Measurements from ENCODE around the gene UACA.

The UACA gene

GRCh38 chr15:70758790-70759462 is 4.4 kb downstream of the UACA start (continued):
- no peak for TF ChIP-seq TOX (CRISPR knock-in tag; IDR thresholded peaks at IDR 0.05; ENCODE audit: borderline replicate concordance)
- no peak for TF ChIP-seq ZFP30 (CRISPR knock-in tag; IDR thresholded peaks at IDR 0.05)
- no peak for TF ChIP-seq ESRRG (CRISPR knock-in tag; IDR thresholded peaks at IDR 0.05)
- no peak for TF ChIP-seq ZFP3 (CRISPR knock-in tag; IDR thresholded peaks at IDR 0.05)
- TF ChIP-seq CSDC2 (CRISPR knock-in tag; IDR thresholded peaks at IDR 0.05), result no peak

GRCh38 chr15:70757627-70758026 is 5.7 kb downstream of the UACA start:
- ATAC-seq, result no peak
- TF ChIP-seq ZNF70 (CRISPR knock-in tag; IDR thresholded peaks at IDR 0.05) (no peak), ESRRG (CRISPR knock-in tag; IDR thresholded peaks at IDR 0.05) (no peak), PPARA (CRISPR knock-in tag; IDR thresholded peaks at IDR 0.05; ENCODE audit: borderline replicate concordance) (no peak), TCF4 (CRISPR knock-in tag; IDR thresholded peaks at IDR 0.05; ENCODE audit: borderline replicate concordance) (no peak), RARB (CRISPR knock-in tag; IDR thresholded peaks at IDR 0.05) (no peak), ZC3H10 (CRISPR knock-in tag; IDR thresholded peaks at IDR 0.05) (no peak), ZNF565 (CRISPR knock-in tag; conservative IDR thresholded peaks at IDR 0.05; ENCODE audit: low read depth) (no peak), ISL1 (CRISPR knock-in tag; IDR thresholded peaks at IDR 0.05) (no peak), GLIS3 (CRISPR knock-in tag; IDR thresholded peaks at IDR 0.05) (no peak)
- TF ChIP-seq, protein P1, sequence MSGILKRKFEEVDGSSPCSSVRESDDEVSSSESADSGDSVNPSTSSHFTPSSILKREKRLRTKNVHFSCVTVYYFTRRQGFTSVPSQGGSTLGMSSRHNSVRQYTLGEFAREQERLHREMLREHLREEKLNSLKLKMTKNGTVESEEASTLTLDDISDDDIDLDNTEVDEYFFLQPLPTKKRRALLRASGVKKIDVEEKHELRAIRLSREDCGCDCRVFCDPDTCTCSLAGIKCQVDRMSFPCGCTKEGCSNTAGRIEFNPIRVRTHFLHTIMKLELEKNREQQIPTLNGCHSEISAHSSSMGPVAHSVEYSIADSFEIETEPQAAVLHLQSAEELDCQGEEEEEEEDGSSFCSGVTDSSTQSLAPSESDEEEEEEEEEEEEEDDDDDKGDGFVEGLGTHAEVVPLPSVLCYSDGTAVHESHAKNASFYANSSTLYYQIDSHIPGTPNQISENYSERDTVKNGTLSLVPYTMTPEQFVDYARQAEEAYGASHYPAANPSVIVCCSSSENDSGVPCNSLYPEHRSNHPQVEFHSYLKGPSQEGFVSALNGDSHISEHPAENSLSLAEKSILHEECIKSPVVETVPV (CRISPR knock-in tag; IDR thresholded peaks at IDR 0.05), result no peak
- TF ChIP-seq, protein P2, sequence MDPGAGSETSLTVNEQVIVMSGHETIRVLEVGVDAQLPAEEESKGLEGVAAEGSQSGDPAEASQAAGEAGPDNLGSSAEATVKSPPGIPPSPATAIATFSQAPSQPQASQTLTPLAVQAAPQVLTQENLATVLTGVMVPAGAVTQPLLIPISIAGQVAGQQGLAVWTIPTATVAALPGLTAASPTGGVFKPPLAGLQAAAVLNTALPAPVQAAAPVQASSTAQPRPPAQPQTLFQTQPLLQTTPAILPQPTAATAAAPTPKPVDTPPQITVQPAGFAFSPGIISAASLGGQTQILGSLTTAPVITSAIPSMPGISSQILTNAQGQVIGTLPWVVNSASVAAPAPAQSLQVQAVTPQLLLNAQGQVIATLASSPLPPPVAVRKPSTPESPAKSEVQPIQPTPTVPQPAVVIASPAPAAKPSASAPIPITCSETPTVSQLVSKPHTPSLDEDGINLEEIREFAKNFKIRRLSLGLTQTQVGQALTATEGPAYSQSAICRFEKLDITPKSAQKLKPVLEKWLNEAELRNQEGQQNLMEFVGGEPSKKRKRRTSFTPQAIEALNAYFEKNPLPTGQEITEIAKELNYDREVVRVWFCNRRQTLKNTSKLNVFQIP (CRISPR knock-in tag; IDR thresholded peaks at IDR 0.05; ENCODE audit: borderline replicate concordance, low read depth), result no peak
- TF ChIP-seq, protein P3, sequence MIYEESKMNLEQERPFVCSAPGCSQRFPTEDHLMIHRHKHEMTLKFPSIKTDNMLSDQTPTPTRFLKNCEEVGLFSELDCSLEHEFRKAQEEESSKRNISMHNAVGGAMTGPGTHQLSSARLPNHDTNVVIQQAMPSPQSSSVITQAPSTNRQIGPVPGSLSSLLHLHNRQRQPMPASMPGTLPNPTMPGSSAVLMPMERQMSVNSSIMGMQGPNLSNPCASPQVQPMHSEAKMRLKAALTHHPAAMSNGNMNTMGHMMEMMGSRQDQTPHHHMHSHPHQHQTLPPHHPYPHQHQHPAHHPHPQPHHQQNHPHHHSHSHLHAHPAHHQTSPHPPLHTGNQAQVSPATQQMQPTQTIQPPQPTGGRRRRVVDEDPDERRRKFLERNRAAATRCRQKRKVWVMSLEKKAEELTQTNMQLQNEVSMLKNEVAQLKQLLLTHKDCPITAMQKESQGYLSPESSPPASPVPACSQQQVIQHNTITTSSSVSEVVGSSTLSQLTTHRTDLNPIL (CRISPR knock-in tag; IDR thresholded peaks at IDR 0.05; ENCODE audit: low read depth), result no peak

- no peak for ATAC-seq
- TF ChIP-seq ZNF8 (CRISPR knock-in tag; IDR thresholded peaks at IDR 0.05) (no peak), RARB (CRISPR knock-in tag; IDR thresholded peaks at IDR 0.05) (no peak)
Observed at GRCh38 chr15:70754862-70755261, 8.5 kb downstream of the UACA start.

DNA sequence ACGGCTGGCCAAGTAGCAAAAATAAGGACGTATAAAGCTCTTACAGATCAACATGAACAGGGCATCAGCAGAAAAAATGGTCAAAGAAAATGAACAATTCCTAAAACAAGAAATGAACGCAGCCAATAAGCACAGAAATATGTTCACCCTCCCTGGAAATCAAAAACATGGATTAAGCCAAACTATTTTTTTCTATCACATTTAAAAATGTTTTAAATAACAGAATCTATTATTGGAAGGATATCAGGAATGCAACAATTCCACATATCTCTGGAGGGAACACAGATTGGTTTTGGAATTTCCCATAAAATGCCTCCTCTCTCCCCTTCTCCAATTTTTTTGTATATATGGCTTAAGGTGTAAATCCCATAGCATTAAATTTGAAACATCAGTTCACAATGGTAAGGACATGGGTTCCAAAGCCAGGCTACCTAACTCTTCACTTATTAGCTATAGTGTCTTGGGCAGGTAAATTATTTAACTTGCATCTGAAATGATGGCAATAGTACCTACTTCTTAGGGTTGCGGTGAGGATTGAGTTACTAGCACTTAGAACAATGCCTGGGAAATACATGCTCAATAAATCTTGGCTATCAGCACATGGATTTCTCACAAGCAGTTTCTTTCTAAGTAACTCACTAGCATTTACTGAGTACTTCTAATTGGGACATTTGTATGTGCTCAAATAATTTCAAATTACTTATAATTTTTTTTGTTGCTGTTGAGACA is 10.1 kb downstream of the UACA start:
- no peak for TF ChIP-seq TOX (CRISPR knock-in tag; IDR thresholded peaks at IDR 0.05; ENCODE audit: borderline replicate concordance)
- no peak for TF ChIP-seq ZFP30 (CRISPR knock-in tag; IDR thresholded peaks at IDR 0.05)
- TF ChIP-seq, protein P3 (CRISPR knock-in tag; IDR thresholded peaks at IDR 0.05; ENCODE audit: low read depth), result no peak
- TF ChIP-seq ESRRG (CRISPR knock-in tag; IDR thresholded peaks at IDR 0.05), result no peak
- no peak for TF ChIP-seq PPARA (CRISPR knock-in tag; IDR thresholded peaks at IDR 0.05; ENCODE audit: borderline replicate concordance)
- no peak for TF ChIP-seq RARB (CRISPR knock-in tag; IDR thresholded peaks at IDR 0.05)
- TF ChIP-seq TCF4 (CRISPR knock-in tag; IDR thresholded peaks at IDR 0.05; ENCODE audit: borderline replicate concordance), result no peak
- no peak for TF ChIP-seq ZNF8 (CRISPR knock-in tag; IDR thresholded peaks at IDR 0.05)

DNA sequence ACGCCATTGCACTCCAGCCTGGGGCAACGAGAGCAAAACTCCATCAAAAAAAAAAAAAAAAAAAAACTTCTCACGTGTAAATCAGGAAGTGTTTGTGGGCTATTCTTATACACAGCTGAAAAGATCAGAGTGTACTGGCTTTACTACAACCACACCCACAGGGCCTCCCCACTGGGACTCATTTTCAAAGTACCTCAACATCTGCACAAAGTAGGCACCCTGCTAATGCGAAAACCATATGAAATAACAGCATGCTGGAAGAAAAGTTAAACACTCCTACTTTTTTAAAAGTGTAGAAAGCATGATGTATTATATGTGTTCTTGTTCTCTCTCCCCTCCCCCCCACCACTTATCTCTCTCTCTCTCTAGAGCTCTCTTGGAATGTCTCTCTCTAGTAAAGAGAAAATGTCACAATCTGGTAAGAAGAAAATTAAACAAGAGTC is 11.1 kb downstream of the UACA start:
- no peak for ATAC-seq
- TF ChIP-seq PPARA (CRISPR knock-in tag; IDR thresholded peaks at IDR 0.05; ENCODE audit: borderline replicate concordance) (no peak), ZNF70 (CRISPR knock-in tag; IDR thresholded peaks at IDR 0.05) (no peak), ZNF8 (CRISPR knock-in tag; IDR thresholded peaks at IDR 0.05) (no peak), ISL1 (CRISPR knock-in tag; IDR thresholded peaks at IDR 0.05) (no peak)
- TF ChIP-seq, protein P2 (CRISPR knock-in tag; IDR thresholded peaks at IDR 0.05; ENCODE audit: borderline replicate concordance, low read depth), result no peak
- TF ChIP-seq, protein P1 (CRISPR knock-in tag; IDR thresholded peaks at IDR 0.05), result no peak

More for the DNA sequence above, 10.1 kb downstream of the UACA start:
- ATAC-seq, result no peak

All from SK-N-SH treated with all-trans-retinoic acid at 6 μM for 48 hours (cell line).